ENCODE data around the gene ZNF507. TPM values are rescaled to one million over a fixed set of nuclear protein-coding genes. Genes with fewer than 3 reads are reported as not detected.

The ZNF507 gene
- total RNA-seq, 1 experiment from 2014 or later: 31.1 TPM

DNA sequence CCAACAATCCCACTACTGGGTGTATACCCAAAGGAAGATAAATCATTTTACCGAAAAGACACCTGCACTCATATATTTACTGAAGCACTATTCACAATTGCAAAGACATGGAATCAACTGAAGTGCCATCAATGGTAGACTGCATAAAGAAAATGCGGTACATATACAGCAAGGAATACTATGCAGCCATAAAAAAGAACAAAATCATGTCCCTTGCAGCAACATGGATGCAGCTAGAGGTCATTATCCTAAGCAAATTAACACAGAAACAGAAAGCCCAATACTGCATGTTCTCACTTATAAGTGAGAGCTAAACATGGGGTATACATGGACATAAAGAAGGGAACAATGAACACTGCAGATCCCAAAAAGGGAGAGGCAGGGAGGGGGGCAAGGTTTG is 2.7 kb upstream of the ZNF507 start:
- Histone ChIP-seq H2BK5ac (ENCODE audit: insufficient read length, low read length) (no peak overlapping the region), H3K4ac (ENCODE audit: low read depth, low read length) (no peak overlapping the region), H3K23ac (ENCODE audit: insufficient read length, low read depth, low read length) (no peak overlapping the region), H2BK12ac (ENCODE audit: insufficient read length, low read depth, low read length) (no peak overlapping the region), H3K18ac (ENCODE audit: insufficient read length, low read depth, low read length) (no peak overlapping the region), H2AK5ac (ENCODE audit: insufficient read length, low read length) (no peak overlapping the region), H3K9me3 (ENCODE audit: control insufficient read depth, low read depth, low read length) (no peaks in the 10 kb centered on the region), H4K5ac (ENCODE audit: insufficient read length, low read depth, low read length) (no peak overlapping the region), H3K27ac (ENCODE audit: insufficient read length, low read depth, low read length) (no peak overlapping the region), H2BK120ac (ENCODE audit: low read depth, low read length, poor library complexity, severe bottlenecking) (no peak overlapping the region), H3K23me2 (ENCODE audit: insufficient read length, low read depth, low read length, poor library complexity, severe bottlenecking) (no peaks in the 10 kb centered on the region), H3K4me1 (ENCODE audit: insufficient read depth, low read length) (no peaks in the 10 kb centered on the region), H2BK20ac (ENCODE audit: low read depth, low read length, poor library complexity, severe bottlenecking) (no peak overlapping the region), H3K79me2 (ENCODE audit: insufficient read depth, low read length) (peaks cover 4% of the 10 kb centered on the region; the same call in 1 of the 2 replicates), H2BK15ac (ENCODE audit: low read depth, low read length) (no peak overlapping the region), H4K91ac (ENCODE audit: insufficient read length, low read depth, low read length) (no peak overlapping the region), H3T11ph (ENCODE audit: low read length) (no peak overlapping the region), H2AFZ (ENCODE audit: low read length) (no peak overlapping the region), H3K27me3 (ENCODE audit: insufficient read depth, low read length) (no peaks in the 10 kb centered on the region), H4K20me1 (ENCODE audit: control insufficient read depth, insufficient read depth, insufficient read length) (no peaks in the 10 kb centered on the region), H4K8ac (replicated peaks; ENCODE audit: insufficient read length, low read depth, low read length) (no peak overlapping the region), H3K4me2 (ENCODE audit: insufficient read depth, insufficient read length, low read length) (no peak overlapping the region), H3K56ac (ENCODE audit: insufficient read length, low read depth, low read length) (no peak overlapping the region), H3K79me1 (ENCODE audit: insufficient read depth, low read depth, low read length, poor library complexity, severe bottlenecking) (no peaks in the 10 kb centered on the region), H3K14ac (ENCODE audit: insufficient read depth, low read length) (no peak overlapping the region), H3K9ac (ENCODE audit: extremely low read depth, insufficient read length, low read length) (no peak overlapping the region)
- Mint-ChIP-seq H3K27me3 (ENCODE audit: low read depth) (peaks cover 10% of the 10 kb centered on the region; the same call in 1 of the 2 replicates), H3K27ac (no peak overlapping the region), H3K4me3 (no peak overlapping the region), H3K36me3 (ENCODE audit: insufficient read depth in 1 of 3, low read depth in 3 of 3) (peaks cover 0 to 6% (median 3%) of the 10 kb centered on the region in 3 experiments; a peak in 3 of 7 replicates), H3K9me3 (peaks cover 0 to 1% of the 10 kb centered on the region in 2 experiments; a peak in 1 of 5 replicates), H3K4me1 (peaks cover 2 to 7% of the 10 kb centered on the region in 2 experiments; a peak in 2 of 4 replicates)
- WGBS (ENCODE audit: extremely low coverage, insufficient read length, low lambda C conversion rate): no CpG with 5 or more reads among the region's 2 CpGs
- no peak for DNase-seq
- TF ChIP-seq, protein P1, sequence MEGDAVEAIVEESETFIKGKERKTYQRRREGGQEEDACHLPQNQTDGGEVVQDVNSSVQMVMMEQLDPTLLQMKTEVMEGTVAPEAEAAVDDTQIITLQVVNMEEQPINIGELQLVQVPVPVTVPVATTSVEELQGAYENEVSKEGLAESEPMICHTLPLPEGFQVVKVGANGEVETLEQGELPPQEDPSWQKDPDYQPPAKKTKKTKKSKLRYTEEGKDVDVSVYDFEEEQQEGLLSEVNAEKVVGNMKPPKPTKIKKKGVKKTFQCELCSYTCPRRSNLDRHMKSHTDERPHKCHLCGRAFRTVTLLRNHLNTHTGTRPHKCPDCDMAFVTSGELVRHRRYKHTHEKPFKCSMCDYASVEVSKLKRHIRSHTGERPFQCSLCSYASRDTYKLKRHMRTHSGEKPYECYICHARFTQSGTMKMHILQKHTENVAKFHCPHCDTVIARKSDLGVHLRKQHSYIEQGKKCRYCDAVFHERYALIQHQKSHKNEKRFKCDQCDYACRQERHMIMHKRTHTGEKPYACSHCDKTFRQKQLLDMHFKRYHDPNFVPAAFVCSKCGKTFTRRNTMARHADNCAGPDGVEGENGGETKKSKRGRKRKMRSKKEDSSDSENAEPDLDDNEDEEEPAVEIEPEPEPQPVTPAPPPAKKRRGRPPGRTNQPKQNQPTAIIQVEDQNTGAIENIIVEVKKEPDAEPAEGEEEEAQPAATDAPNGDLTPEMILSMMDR (conservative IDR thresholded peaks at IDR 0.05): no peak

Data from H9 (cell line).